HG03196 (cell line): ENCODE data around the gene ASPDH.
"Not testable (repeated sequence)": the region's sequence is repeated elsewhere in the genome, so short reads cannot be mapped to it uniquely, and the experiment has no call there.

Source experiments
- ATAC-seq: cut with Tn5 transposase; IDR thresholded peaks from one replicate; pipeline ENCODE4 v1.9.1; 2021; ENCODE audit not compliant: unreplicated experiment

The ASPDH gene

DNA sequence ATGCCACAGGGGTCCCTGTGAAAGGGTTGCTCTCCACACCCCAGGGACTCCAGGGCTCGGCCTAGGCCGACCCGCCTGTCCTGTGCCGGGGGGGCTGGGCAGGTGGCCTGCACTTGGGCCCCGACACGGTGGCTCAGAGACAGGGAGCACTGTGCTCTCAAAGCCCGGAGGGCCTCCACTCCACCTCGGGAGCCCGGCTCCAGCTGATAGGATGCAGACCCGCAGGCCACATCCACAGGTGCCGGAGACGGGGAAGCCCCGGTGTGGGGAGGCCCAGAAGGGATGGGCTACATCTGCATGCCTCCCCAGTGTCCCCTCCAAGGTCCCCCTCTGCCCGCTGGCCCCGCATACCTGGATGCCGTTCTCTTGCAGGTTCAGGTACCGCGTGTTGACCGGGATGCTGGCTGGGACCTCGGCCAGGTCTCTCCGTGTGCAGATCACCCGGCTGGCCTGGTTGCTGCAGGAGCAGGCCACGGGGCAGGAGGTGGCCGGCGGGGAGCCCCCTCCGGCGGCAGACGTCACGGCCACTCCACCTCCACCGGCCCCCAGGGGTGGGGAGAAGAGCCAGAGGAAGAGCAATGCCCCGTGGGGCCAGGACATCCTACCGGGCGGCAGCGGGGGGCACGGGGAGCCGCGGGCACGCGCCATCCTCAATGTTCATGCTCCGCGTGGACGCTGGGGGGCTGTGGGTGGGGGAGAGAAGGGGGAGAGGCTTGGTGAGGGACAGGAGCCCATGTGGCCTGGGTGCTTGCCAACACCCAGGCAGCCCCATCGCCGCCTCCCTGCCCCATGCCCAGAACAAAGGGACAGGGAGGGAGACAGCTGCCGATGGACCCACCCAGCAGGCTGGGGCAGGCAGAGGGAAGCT, 34.7 kb upstream of the ASPDH start:
- no peak for ATAC-seq

DNA sequence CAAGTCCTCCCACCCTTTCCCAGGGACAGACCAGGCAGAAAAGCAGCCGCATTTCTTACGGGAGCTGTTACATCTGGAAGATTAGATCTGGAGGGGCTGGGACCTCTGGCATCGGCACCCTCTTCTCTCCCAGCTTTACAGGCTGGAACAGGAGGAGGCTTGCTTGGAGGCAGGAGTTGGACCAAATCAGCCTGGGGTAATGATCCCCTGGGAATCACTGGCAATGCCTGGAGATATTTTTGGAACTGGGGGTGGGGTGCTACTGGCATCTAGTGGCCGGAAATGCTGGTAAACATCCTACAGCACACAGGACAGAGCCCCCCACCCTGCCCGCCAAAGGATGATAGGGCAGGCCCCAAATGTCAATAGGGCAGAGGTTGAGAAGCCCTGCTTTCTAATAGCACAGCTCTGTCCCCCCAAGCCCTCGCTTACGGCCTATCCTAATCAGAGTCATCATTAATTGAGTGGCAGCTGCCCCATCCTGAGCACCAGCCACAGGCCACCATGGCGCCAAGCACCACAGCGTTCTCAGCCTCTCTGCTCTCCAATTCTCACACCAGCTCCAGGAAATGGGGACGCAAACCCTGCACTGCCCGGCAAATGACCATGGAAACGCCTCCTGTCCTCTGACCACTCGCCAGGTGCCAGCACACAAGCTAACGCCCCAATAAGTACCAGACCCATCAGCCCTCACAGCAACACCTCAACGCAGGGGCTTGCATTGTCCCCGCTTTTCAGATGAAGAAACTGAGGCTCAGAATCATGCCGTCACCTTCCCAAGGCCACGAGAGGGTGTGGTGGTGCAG, 33.9 kb upstream of the ASPDH start:
- no peak for ATAC-seq

DNA sequence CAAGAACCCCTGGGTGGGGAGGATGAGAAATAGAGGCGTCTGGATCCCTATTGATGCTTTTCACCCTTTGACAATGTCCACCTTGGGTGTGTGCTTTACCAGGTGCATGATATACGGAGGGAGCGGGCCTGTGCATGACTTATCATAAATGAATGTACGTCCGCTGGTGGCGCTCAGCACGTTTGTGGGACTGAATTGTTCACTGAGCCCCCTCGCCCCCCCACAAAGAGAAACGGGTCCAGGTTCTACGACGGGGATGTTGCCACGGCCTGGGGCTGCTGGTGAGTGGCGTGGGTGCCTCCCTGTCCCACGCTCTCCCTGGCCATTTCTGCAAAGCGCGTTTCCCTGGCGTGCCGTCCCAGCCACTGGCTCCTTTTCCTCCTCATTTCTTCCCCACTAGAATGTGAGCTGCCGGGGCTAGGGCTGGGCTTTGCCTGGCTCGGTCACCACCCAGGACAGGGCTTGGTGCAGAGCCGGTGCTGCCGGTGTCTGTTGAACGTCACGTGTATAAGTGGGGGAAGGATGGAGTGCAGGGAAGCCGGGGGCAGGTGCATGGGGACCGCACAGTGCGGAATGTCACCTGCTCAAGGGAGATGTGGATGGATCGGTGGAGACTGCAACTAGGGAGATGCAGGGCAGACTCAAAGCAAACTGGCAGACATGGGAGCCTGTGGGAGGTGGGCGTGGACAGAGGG, 33.0 kb upstream of the ASPDH start:
- ATAC-seq, result no peak

DNA sequence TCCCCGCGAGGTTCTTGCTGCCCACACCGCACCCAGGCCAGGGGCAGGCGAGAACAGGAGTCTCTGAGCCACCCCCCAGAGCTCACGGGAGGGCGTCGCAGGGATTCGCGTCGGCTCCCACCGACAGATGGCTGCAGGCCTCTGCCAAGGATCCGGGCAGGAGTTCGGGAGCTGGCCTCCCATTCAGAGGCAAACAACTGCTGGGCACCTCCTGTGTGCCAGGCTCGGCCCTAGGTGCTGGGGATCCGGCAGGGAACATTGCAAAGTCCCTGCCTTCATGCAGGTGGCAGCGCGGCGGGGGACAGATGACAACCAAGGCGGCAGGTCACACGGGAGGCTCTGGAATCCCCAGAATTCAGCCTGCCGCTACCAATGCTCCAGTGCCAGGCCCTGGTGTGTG, 29.2 kb upstream of the ASPDH start:
- ATAC-seq, result no peak

DNA sequence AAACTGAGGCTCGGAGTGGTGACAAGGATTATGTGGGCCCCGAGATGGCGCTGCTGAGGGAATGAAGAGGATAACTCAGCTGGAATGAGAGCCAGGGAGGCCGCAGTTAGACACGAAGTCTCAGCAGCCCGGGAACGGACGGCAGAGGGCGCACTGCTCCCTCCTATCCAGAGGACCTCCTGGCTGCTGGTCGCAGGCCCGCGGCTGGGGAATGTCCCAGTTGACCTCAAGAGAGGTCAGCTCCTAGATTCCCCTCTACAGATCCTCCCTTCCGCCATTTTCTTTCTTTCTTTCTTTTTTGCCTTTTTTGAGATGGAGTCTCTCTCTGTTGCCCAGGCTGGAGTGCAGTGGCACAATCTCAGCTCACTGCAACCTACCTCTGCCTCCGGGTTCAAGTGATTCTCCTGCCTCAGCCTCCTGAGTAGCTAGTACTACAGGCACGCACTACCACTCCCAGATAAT, 24.1 kb upstream of the ASPDH start:
- no peak for ATAC-seq

DNA sequence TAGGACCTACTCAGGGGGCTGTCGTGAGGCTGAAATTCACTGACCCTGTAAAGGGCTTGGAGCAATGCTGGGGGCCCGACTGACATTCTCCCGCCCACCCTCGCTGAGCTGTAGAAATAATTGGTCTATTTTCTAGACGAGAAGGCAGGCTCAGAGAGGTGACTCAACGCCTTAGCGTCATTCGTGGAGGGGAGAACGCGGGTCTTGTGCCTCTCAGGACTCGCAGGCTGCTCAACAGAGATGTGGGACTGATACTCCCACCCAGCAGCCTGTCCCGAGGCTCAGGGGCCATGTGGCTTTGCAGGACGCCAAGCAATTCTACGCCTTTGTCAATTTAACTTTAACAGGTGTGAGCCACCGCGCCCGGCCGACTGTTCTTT, 23.6 kb upstream of the ASPDH start:
- no peak for ATAC-seq

DNA sequence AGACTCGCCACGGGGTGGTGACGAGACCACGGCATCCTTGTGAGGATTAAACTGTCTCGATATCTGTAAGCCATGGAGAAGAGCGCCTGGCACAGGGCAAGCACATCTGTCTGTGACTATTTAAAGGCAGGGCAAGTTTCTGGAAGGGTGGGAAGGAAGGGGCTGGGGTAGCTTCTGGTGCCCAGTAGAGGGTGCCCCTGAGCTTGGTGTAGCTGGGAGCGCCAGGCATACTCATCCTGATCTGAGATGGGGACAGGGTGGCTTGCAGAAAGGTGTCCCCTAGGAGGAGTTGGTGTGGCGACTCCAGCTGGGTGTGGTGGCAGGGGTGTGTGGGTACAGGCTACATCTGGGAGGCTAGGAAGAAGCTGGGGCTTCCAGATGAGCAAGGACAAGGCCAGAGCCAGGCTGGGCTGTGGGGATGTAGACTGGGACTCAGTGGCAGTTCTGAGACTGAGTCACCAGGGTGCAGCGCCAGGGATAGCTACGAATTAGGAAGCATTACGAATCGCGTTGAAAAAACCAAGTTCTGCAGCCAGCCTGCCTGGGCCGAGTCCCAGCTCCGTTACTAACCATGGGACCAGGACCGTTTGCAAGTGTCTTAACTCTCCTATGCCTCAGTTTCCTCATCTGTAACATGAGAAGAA, 23.1 kb upstream of the ASPDH start:
- ATAC-seq, result no peak

DNA sequence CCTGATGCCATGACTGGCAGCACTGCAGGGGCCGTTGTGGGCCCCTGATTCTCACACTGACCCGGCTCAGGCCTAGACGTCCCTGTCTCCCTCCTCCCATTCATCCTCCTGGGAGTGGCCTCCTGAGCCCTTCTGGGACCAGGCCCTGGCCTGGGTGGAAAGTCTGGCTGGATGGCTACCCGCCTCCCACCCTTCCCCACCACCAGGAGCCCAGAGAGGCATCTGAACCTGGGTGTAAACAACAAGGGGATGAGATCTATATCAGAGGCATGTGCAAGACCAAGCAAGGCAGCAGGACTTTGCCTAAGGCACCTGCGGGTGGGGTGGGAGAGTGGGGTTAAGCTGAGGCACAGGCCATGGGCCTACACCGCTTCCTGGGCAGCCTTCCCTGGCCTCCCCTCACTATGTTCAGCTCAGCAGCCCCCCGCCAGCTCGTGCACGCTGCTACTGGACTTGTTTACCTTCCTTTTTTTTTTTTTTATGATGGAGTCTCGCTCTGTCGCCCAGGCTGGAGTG, 22.0 kb upstream of the ASPDH start:
- no peak for ATAC-seq

DNA sequence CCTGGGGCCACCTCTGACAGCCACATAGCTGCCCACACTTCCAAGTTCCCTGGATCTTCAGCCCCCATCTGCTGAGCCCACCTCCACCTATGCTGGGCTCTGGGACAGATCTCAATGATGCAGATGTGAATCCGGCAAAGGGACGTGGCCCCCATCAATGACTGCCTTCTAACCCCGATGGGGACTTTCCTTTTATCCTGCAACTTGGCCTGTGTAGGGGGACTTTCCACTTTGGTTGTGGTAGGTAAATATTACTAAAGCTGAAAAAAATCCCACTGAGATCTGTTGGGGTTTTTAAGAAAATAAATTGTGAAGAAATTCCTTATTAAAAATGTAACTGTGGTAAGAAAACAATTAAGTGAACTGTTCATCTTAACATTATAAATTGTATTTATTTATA, 20.8 kb upstream of the ASPDH start:
- ATAC-seq, result no peak

DNA sequence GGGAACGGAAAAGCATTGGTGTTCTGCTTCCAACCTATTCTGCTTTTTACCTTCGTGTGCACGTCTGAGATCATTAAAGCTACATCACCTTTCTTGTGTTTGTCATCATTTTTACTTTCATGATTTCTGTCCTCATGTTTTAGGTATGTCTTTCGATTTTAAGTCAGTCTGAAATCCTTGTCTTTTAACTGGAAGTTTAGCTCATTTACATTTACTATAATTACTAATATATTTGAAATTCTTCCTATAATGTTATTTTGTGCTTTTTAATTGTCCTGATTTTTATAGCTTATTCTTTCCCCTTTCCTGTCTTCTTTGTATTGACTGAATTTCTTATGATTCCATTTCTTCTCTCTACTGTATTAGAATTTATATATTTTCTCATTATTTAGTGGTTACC, 19.2 kb upstream of the ASPDH start:
- no peak for ATAC-seq

DNA sequence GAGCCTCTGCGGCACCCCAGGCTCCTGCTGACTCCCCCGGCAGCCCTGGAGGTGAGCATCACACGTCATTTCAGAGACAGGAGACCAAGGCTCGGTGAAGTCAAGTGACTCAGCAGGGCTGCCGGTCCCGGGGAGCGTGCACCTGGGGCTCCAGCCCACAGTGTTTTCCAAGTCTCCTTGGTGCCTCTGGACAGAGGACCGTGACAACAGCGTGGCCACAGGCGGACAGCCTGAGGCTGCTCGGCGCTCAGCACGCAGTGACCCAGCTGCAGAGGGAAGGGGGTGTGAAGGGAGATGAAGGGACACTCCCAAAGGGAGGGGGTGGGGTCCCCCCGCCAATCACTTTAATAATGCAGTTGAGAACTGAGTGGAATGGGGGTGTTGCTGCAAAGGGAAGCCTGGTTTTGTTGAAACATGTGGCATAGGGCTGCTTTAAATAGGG, 17.5 kb upstream of the ASPDH start:
- no peak for ATAC-seq

DNA sequence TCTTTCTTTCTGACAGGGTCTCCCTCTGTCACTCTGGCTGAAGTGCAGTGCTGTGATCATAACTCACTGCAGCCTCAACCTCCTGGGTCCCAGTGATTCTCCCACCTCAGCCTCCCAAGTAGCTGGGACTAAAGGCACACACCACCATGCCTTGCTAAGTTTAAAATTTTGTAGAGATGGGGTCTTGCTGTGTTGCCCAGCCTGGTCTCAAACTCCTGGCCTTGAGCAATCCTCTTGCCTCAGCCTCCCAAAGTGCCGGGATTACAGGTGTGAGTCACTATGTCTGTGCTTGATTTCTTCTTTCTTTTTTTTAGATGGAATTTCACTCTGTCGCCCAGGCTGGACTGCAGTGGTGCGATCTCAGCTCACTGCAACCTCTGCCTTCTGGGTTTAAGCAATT, 14.3 kb upstream of the ASPDH start:
- ATAC-seq, result not testable (repeated sequence)

DNA sequence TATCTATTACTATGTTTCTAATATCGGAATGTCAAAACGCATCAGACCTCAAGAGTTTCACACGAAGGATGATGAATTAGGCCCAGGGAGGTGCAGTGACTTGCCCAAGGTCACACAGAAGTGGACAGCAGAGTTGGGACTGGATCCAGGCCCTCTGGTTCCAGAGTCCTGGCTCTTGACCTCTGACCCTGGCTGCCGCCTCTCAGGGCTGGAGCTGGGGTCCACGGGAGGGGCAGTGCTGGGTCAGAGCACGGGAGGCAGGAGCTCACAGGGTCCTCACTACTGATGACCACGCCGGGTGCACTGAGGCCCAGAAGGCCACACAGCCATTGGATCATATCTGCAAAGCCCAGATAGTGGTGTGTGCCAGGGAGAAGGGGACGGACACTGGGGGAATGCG, 9.2 kb upstream of the ASPDH start:
- ATAC-seq, result no peak

DNA sequence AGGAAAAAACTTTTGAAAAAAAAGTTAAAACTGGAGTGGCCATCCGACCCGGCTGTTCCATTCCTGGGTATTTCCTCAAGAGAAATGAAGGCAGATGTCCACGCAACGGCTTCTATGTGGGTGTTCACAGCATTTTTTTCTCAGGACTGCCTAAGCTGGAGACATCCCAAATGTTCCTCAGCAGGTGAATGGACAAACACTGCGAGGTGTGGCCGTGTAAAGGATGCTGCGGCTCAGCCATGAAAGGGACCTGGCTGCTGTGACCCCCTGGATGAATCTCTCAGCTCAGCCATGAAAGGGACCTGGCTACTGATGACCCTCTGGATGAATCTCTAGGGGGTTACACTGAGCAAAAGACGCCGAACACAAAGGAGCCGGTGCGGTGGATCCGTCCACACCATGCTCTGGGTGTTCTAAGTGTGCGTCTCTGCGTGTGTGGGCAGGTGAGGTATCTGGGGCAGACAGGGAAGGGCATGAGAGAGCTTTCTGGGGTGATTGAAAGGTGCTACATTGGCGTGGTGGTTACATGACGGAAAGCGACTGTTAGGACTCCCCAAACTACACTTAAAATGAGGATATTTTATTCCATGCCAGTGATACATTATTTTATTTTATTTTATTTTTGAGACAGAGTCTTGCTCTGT, 7.2 kb upstream of the ASPDH start:
- no peak for ATAC-seq

DNA sequence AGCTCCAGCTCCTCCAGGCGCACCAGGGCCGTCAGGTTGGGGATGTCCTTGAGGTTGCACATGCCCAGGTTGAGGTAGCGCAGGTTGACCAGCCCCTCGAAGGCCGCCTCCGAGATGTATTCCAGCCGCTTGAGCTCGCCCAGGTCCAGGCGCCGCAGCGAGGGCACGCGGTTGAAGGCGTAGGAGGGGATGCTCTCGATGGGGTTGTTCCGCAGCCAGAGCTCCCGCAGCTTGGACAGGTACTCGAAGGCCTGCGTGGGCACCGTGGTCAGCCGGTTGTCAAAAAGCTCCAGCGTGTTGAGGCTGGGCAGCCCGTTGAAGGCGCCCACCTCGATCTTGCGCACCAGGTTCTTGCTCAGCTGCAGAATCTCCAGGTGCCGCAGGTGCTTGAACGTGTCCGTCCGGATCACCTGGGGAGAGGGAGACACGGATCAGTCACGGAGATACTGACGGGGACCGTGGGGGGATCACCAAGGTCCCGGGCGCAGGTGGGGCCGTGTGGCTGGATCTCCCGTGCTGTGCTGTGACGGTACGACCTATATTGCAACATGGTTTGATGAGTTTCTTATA, 5.4 kb upstream of the ASPDH start:
- ATAC-seq, result no peak

DNA sequence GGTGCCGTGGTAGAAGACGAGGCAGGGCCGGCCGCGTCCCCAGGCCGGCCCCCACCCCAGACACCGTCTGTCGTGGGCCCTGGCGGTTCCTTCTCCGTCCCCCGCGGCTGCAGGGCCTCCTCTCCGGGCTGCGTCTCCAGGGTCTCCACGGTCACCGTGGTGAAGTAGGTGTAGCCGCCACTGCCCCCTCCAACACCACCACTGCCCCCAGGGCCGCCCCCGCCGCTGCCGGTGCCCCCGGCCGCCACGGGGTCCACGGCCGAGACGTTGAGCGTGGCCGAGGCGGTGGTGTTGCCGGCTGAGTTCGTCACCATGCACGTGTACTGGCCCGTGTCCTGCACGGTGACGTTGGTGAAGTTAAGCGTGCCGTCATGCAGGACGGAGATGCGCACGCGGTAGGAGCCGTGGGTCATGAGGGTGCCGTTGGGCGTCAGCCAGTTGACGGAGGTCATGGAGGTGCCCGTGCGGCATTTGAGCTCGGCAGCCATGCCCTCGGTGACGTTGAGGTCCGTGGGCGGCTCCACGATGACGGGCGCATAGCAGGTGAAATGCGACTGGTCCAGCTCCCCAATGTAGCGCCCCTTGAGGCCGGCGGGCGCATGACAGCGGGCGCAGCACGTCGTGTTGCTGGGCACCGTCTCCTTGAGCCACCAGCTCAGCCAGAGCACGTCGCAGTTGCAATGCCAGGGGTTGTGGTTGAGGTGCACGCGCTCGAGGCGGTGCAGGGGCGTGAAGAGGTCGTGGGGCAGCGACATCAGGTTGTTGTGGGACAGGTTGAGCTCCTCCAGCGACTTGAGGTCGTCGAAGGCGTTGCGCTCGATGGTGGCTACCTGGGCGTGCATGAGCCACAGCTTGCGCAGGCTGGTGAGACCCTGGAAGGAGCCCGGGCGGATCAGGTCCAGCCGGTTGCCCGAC, 4.6 kb upstream of the ASPDH start:
- no peak for ATAC-seq

DNA sequence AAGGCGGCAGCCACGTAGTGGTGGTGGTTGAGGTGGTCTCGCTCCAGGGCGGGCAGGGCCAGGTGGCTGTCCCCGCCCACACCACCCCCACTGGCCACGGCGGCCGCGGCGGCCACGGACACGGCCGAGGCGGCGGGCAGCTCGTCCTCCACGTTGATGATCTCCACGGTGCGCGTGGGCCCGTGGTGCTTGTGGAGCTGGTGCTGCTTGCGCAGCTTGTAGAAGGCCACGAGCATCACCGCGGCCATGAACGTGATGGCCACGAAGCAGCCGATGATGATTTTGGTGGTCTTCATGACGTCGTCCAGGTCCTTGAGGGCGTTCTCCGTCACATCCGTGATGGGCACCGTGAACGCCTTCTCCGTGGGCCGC, 4.0 kb upstream of the ASPDH start:
- ATAC-seq, result no peak

DNA sequence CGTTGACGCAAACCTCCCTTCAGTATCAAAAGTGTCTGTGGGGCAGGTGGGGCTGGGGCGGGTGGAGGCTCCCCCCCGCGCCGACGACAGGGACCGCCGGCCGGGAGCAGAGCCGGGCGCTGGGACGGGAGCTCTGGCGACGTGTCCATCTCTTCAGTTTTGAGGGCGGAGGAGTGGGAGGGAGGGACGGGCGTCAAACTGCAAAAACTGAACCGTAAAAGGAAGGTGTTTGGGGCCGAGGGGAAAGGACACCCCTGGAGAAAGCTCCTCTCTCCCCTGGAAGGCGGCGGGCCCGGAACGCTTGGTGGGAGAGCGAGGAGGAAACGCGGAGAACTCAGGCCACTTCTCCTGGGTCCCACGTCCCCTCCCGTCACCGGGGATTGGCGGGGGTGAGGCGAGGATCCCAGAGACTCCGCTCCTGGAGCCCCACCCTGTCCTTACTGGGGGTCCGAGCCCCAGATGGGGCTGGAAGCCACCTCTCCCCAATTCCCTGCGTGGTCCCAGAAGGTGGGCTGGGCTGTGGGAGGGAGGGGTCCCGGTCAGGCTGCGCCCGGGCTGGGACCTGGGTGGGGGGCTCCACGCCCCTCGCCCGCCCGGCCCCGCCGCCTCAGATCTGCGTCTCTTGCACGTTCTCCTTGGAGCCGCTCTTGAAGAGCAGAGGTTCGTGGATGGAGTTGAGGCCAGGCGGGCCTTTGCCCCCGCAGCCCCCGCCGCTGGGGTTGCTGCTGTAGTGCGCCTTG, 3.4 kb upstream of the ASPDH start:
- ATAC-seq, result no peak
